ENCODE data around the gene PTPRN2.

Gene PTPRN2

GRCh38 chr7:157764193-157764592, 823.4 kb downstream of the PTPRN2 start:
- Mint-ChIP-seq H3K36me3 (ENCODE audit: low read depth) (no peaks in the 10 kb centered on the region), H3K4me3 (no peak overlapping the region), H3K9me3 (peaks cover 38% of the 10 kb centered on the region), H3K27ac (no peak overlapping the region), H3K4me1 (peaks cover 16% of the 10 kb centered on the region), H3K27me3 (ENCODE audit: low read depth, poor library complexity) (peaks cover 12% of the 10 kb centered on the region)
- DNase-seq, result no peak
- no peak for TF ChIP-seq CTCF (IDR thresholded peaks at IDR 0.05)

- no peak for DNase-seq
- no peak overlapping the region for H3K27ac Mint-ChIP-seq
- peaks cover 38% of the 10 kb centered on the region for H3K9me3 Mint-ChIP-seq
- no peak for TF ChIP-seq CTCF (IDR thresholded peaks at IDR 0.05)
- no peaks in the 10 kb centered on the region for H3K36me3 Mint-ChIP-seq (ENCODE audit: low read depth)
- peaks cover 12% of the 10 kb centered on the region for H3K27me3 Mint-ChIP-seq (ENCODE audit: low read depth, poor library complexity)
- H3K4me3 Mint-ChIP-seq, result no peak overlapping the region
- H3K4me1 Mint-ChIP-seq, result peaks cover 8% of the 10 kb centered on the region
Observed at GRCh38 chr7:157763279-157764000, 824.2 kb downstream of the PTPRN2 start.

GRCh38 chr7:157762824-157763223, 824.8 kb downstream of the PTPRN2 start:
- TF ChIP-seq CTCF (IDR thresholded peaks at IDR 0.05), result no peak
- Mint-ChIP-seq H3K27ac (no peak overlapping the region), H3K36me3 (ENCODE audit: low read depth) (no peaks in the 10 kb centered on the region), H3K4me3 (no peak overlapping the region), H3K27me3 (ENCODE audit: low read depth, poor library complexity) (peaks cover 12% of the 10 kb centered on the region), H3K9me3 (peaks cover 38% of the 10 kb centered on the region), H3K4me1 (peaks cover 2% of the 10 kb centered on the region)
- DNase-seq, result no peak

- no peak overlapping the region for H3K27ac Mint-ChIP-seq
- peaks cover 7% of the 10 kb centered on the region for H3K4me1 Mint-ChIP-seq
- no peaks in the 10 kb centered on the region for H3K36me3 Mint-ChIP-seq (ENCODE audit: low read depth)
- H3K27me3 Mint-ChIP-seq (ENCODE audit: low read depth, poor library complexity), result peaks cover 7% of the 10 kb centered on the region
- no peak for DNase-seq
- no peak for TF ChIP-seq CTCF (IDR thresholded peaks at IDR 0.05)
- H3K9me3 Mint-ChIP-seq, result peaks cover 21% of the 10 kb centered on the region
- no peak overlapping the region for H3K4me3 Mint-ChIP-seq
Observed at GRCh38 chr7:157760004-157760730, 827.5 kb downstream of the PTPRN2 start.

- Mint-ChIP-seq H3K4me3 (no peak overlapping the region), H3K27ac (no peak overlapping the region), H3K36me3 (ENCODE audit: low read depth) (no peaks in the 10 kb centered on the region), H3K27me3 (ENCODE audit: low read depth, poor library complexity) (peaks cover 4% of the 10 kb centered on the region), H3K9me3 (peaks cover 12% of the 10 kb centered on the region), H3K4me1 (peaks cover 7% of the 10 kb centered on the region)
- DNase-seq, result no peak
- no peak for TF ChIP-seq CTCF (IDR thresholded peaks at IDR 0.05)
Observed at GRCh38 chr7:157759246-157759805, 828.3 kb downstream of the PTPRN2 start.

Measured in nephron progenitor cell (in vitro differentiated cells).